CD14-positive monocyte (primary cell): Measurements from ENCODE around the gene PCDHB5. TPM values are rescaled to one million over a fixed set of nuclear protein-coding genes. Genes with fewer than 3 reads are reported as not detected.
"Not testable (repeated sequence)": the region's sequence is repeated elsewhere in the genome, so short reads cannot be mapped to it uniquely, and the experiment has no call there.

Experiments
- DNase-seq, 3 donors: peaks; one replicate each; pipeline ENCODE4 v3.0.0-alpha.2; 2011 to 2022
- H2AFZ ChIP-seq: 2 replicates; pipeline ENCODE4 v1.6.0; 2012; ENCODE audit warnings: mild to moderate bottlenecking, low read depth, low read length, inconsistent platforms; ENCODE audit not compliant: insufficient read depth, poor library complexity, severe bottlenecking
- H3K27ac ChIP-seq, 2 donors: 1 replicate in 1 of 2; 2 replicates in 1 of 2; pipeline ENCODE4 v1.5.1; 2012 to 2013; ENCODE audit warnings: low read length in 2 of 2, control low read depth in 1 of 2, inconsistent platforms in 1 of 2, low read depth in 1 of 2, mild to moderate bottlenecking in 1 of 2
- H3K27me3 ChIP-seq, 2 donors: one replicate each; pipeline versions ENCODE4 v1.6.0 to v1.6.1; 2011 to 2013; ENCODE audit warnings: low read length in 2 of 2; ENCODE audit not compliant: control insufficient read depth in 2 of 2, insufficient read depth in 2 of 2
- H3K36me3 ChIP-seq, 2 donors: replicated peaks in 1 of 2; 1 replicate in 1 of 2; 2 replicates in 1 of 2; pipeline versions ENCODE4 v1.5.1 to v1.6.1; 2012 to 2013; ENCODE audit warnings: low read length in 2 of 2, control low read depth in 1 of 2, inconsistent platforms in 1 of 2, mild to moderate bottlenecking in 1 of 2; ENCODE audit not compliant: insufficient read depth in 2 of 2, control insufficient read depth in 1 of 2
- H3K4me1 ChIP-seq, 2 donors: 1 replicate in 1 of 2; 2 replicates in 1 of 2; pipeline versions ENCODE4 v1.5.1 to v1.6.1; 2012 to 2013; ENCODE audit warnings: low read length in 2 of 2, control low read depth in 1 of 2, inconsistent platforms in 1 of 2, mild to moderate bottlenecking in 1 of 2, moderate library complexity in 1 of 2; ENCODE audit not compliant: insufficient read depth in 2 of 2, control insufficient read depth in 1 of 2
- H3K4me2 ChIP-seq: replicated peaks from 2 replicates; pipeline ENCODE3; 2012; ENCODE audit warnings: low read length, moderate library complexity, mild to moderate bottlenecking; ENCODE audit not compliant: poor library complexity, severe bottlenecking; ENCODE audit errors: extremely low read depth
- H3K4me3 ChIP-seq, 3 experiments: fragments of 200-600 bp in 1 of 3; sonication (generic) in 1 of 3; replicated peaks in 1 of 3; 1 replicate in 2 of 3; 2 replicates in 1 of 3; pipeline ENCODE4 v1.5.1; 2011 to 2013; ENCODE audit warnings: low read length in 3 of 3, mild to moderate bottlenecking in 3 of 3, control low read depth in 2 of 3, low read depth in 2 of 3, inconsistent platforms in 1 of 3, moderate library complexity in 1 of 3
- H3K79me2 ChIP-seq: 2 replicates; pipeline ENCODE4 v1.6.0; 2012; ENCODE audit warnings: mild to moderate bottlenecking, control low read depth, inconsistent platforms, low read length, moderate library complexity; ENCODE audit not compliant: insufficient read depth
- H3K9ac ChIP-seq: 2 replicates; pipeline ENCODE4 v1.6.0; 2017; ENCODE audit warnings: low read length, mild to moderate bottlenecking; ENCODE audit not compliant: insufficient read depth, poor library complexity, severe bottlenecking
- H3K9me3 ChIP-seq, 2 donors: replicated peaks in 1 of 2; 1 replicate in 1 of 2; 2 replicates in 1 of 2; pipeline versions ENCODE4 v1.5.1 to v1.6.1; 2012 to 2013; ENCODE audit warnings: low read length in 2 of 2, control low read depth in 1 of 2; ENCODE audit not compliant: control insufficient read depth in 1 of 2, insufficient read depth in 1 of 2
- H4K20me1 ChIP-seq: 2 replicates; pipeline ENCODE4 v1.6.0; 2012; ENCODE audit warnings: mild to moderate bottlenecking, low read length, control low read depth, moderate library complexity; ENCODE audit not compliant: insufficient read depth
- H3K27ac Mint-ChIP-seq, 7 donors: one replicate each; pipeline ENCODE4 v1.8.0; 2020; ENCODE audit warnings: mild to moderate bottlenecking in 7 of 7, mixed read lengths in 7 of 7, moderate library complexity in 6 of 7, inconsistent platforms in 2 of 7
- H3K27me3 Mint-ChIP-seq, 3 donors: one replicate each; pipeline ENCODE4 v1.8.0; 2021 to 2022; ENCODE audit warnings: low read depth in 3 of 3, mild to moderate bottlenecking in 3 of 3, mixed read lengths in 3 of 3, moderate library complexity in 3 of 3, inconsistent platforms in 1 of 3
- H3K36me3 Mint-ChIP-seq, 2 donors: one replicate each; pipeline ENCODE4 v1.8.0; 2020; ENCODE audit warnings: mixed read lengths in 2 of 2, inconsistent platforms in 1 of 2, mild to moderate bottlenecking in 1 of 2
- H3K4me1 Mint-ChIP-seq: one replicate; pipeline ENCODE4 v1.8.0; 2020; ENCODE audit warnings: mild to moderate bottlenecking, mixed read lengths
- H3K4me3 Mint-ChIP-seq, 2 donors: one replicate each; pipeline ENCODE4 v1.8.0; 2020; ENCODE audit warnings: mild to moderate bottlenecking in 2 of 2, mixed read lengths in 2 of 2, moderate library complexity in 1 of 2
- H3K9me3 Mint-ChIP-seq, 7 donors: one replicate each; pipeline ENCODE4 v1.8.0; 2020 to 2022; ENCODE audit warnings: mixed read lengths in 7 of 7, mild to moderate bottlenecking in 6 of 7, moderate library complexity in 6 of 7, inconsistent platforms in 2 of 7
- WGBS: methylation state at CpG from one replicate; pipeline ENCODE4 v1.1.5; 2013; ENCODE audit warnings: missing lambda C conversion rate; ENCODE audit not compliant: insufficient coverage; 5-methylcytosine and 5-hydroxymethylcytosine counted together
- intact Hi-C, 2 donors: fragments of 100-400 bp; cut with micrococcal nuclease; formaldehyde crosslinking; loops; one replicate each; pipeline versions ENCODE4 v1.15.0 to v1.15.1; 2023
- polyA plus RNA-seq, 3 donors: library from polyadenylated mRNA; depleted of rRNA in 1 of 3; unstranded in 2 of 3; stranded (reverse) in 1 of 3; fragments of 300-500 nt in 2 of 3; fragments of >200 nt in 1 of 3; fragmentation: Illumina TruSeq in 2 of 3; gene quantifications; 1 replicate in 2 of 3; 2 replicates in 1 of 3; pipeline ENCODE4 v1.2.3, GENCODE V29; 2012 to 2021
- TF ChIP-seq, protein P1 (sequence below): fragments of 200-600 bp; IDR thresholded peaks from one replicate; pipeline ENCODE4 v1.8.0; 2022; ENCODE audit warnings: antibody characterized with exemption, mild to moderate bottlenecking

PCDHB5 gene
- polyA plus RNA-seq, 3 donors, result not detected

- Histone ChIP-seq H3K36me3 (no peaks in the 10 kb centered on the region), H3K27ac (no peak overlapping the region), H3K79me2 (no peaks in the 10 kb centered on the region), H3K4me3 (no peak overlapping the region), H3K27me3 (no peaks in the 10 kb centered on the region), H3K4me1 (no peaks in the 10 kb centered on the region), H2AFZ (no peak overlapping the region), H3K4me2 (no peak overlapping the region), H3K9me3 (peaks cover 36 to 47% of the 10 kb centered on the region in 2 donors), H3K9ac (no peak overlapping the region), H4K20me1 (no peaks in the 10 kb centered on the region)
- intact Hi-C loops, result no loop called here
- Mint-ChIP-seq H3K36me3 (no peaks in the 10 kb centered on the region), H3K4me1 (no peaks in the 10 kb centered on the region), H3K9me3 (peaks cover 27 to 47% (median 39%) of the 10 kb centered on the region in 7 donors), H3K27ac (no peak overlapping the region), H3K4me3 (no peak overlapping the region), H3K27me3 (peaks cover 2 to 21% (median 17%) of the 10 kb centered on the region in 3 donors)
- TF ChIP-seq, protein P1, sequence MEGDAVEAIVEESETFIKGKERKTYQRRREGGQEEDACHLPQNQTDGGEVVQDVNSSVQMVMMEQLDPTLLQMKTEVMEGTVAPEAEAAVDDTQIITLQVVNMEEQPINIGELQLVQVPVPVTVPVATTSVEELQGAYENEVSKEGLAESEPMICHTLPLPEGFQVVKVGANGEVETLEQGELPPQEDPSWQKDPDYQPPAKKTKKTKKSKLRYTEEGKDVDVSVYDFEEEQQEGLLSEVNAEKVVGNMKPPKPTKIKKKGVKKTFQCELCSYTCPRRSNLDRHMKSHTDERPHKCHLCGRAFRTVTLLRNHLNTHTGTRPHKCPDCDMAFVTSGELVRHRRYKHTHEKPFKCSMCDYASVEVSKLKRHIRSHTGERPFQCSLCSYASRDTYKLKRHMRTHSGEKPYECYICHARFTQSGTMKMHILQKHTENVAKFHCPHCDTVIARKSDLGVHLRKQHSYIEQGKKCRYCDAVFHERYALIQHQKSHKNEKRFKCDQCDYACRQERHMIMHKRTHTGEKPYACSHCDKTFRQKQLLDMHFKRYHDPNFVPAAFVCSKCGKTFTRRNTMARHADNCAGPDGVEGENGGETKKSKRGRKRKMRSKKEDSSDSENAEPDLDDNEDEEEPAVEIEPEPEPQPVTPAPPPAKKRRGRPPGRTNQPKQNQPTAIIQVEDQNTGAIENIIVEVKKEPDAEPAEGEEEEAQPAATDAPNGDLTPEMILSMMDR, result no peak
- WGBS, result 42% methylated on average over 5 of the region's 13 CpGs
- no peak for DNase-seq
Measured at GRCh38 chr5:141150993-141151325, 16.0 kb downstream of the PCDHB5 start.

GRCh38 chr5:141151632-141152031 is 16.6 kb downstream of the PCDHB5 start:
- H3K4me1 Mint-ChIP-seq, H3K4me3 ChIP-seq, H3K27me3 ChIP-seq, DNase-seq, H3K27ac Mint-ChIP-seq, H3K4me2 ChIP-seq, H3K9ac ChIP-seq, H3K36me3 ChIP-seq, intact Hi-C loops, H3K4me1 ChIP-seq, H4K20me1 ChIP-seq, H3K36me3 Mint-ChIP-seq, H3K27ac ChIP-seq, H2AFZ ChIP-seq, H3K79me2 ChIP-seq: not testable (repeated sequence)
- Mint-ChIP-seq H3K4me3 (peak overlapping the region in 1 of 2 donors; percentile 8), H3K9me3 (peaks cover 31 to 54% (median 46%) of the 10 kb centered on the region in 7 donors), H3K27me3 (peaks cover 4 to 25% (median 19%) of the 10 kb centered on the region in 3 donors)
- H3K9me3 ChIP-seq, result peaks cover 43 to 54% of the 10 kb centered on the region in 2 donors
- WGBS, result 33% methylated on average over 20 of the region's 41 CpGs

DNA sequence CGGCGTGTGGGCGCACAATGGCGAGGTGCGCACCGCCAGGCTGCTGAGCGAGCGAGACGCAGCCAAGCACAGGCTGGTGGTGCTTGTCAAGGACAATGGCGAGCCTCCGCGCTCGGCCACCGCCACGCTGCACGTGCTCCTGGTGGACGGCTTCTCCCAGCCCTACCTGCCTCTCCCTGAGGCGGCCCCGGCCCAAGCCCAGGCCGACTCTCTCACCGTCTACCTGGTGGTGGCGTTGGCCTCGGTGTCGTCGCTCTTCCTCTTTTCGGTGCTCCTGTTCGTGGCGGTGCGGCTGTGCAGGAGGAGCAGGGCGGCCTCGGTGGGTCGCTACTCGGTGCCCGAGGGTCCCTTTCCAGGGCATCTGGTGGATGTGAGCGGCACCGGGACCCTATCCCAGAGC is 17.1 kb downstream of the PCDHB5 start:
- peaks cover 36 to 59% (median 50%) of the 10 kb centered on the region in 7 donors for H3K9me3 Mint-ChIP-seq

More for the DNA sequence above, 17.1 kb downstream of the PCDHB5 start:
- H4K20me1 ChIP-seq, H3K4me2 ChIP-seq, H3K36me3 ChIP-seq, H3K4me1 ChIP-seq, H3K27me3 ChIP-seq, intact Hi-C loops, H3K4me3 ChIP-seq, H3K27ac ChIP-seq, H3K36me3 Mint-ChIP-seq, H2AFZ ChIP-seq, H3K4me3 Mint-ChIP-seq, H3K4me1 Mint-ChIP-seq, H3K27ac Mint-ChIP-seq, H3K9ac ChIP-seq, DNase-seq, H3K79me2 ChIP-seq: not testable (repeated sequence)
- peaks cover 4 to 27% (median 22%) of the 10 kb centered on the region in 3 donors for H3K27me3 Mint-ChIP-seq
- peaks cover 47 to 58% of the 10 kb centered on the region in 2 donors for H3K9me3 ChIP-seq
- 32% methylated on average over 27 of the region's 36 CpGs for WGBS
